ENCODE results near the gene DTX2.

GRCh38 chr7:76513817-76514799, 52.6 kb downstream of the DTX2 start:
- TF ChIP-seq CTCF (IDR thresholded peaks at IDR 0.05) (no peak), POLR2A (IDR thresholded peaks at IDR 0.05) (no peak)

All from tibial nerve (tissue), 3 donors.